Loucy (cell line): ENCODE results near the gene FAM43B.

ENCODE experiments used
- H2AFZ ChIP-seq: fragments of 200-600 bp; sonication (generic); 2 replicates; pipeline ENCODE4 v1.6.0; 2016; ENCODE audit warnings: antibody characterized with exemption, mild to moderate bottlenecking, low read length, moderate library complexity
- H3F3A ChIP-seq: fragments of 200-600 bp; 2 replicates; pipeline ENCODE4 v1.6.0; 2016; ENCODE audit warnings: antibody characterized with exemption, low read depth, mild to moderate bottlenecking
- H3K27me3 ChIP-seq: fragments of 200-600 bp; sonication (generic); 2 replicates; pipeline ENCODE4 v1.6.1; 2014; ENCODE audit warnings: low read length, mild to moderate bottlenecking; ENCODE audit not compliant: insufficient read depth, poor library complexity, severe bottlenecking
- H3K36me3 ChIP-seq: fragments of 200-600 bp; sonication (generic); 2 replicates; pipeline ENCODE4 v1.6.1; 2016; ENCODE audit warnings: low read length; ENCODE audit not compliant: insufficient read depth
- H3K4me1 ChIP-seq: fragments of 200-600 bp; sonication (generic); 2 replicates; pipeline ENCODE4 v1.5.1; 2014; ENCODE audit warnings: low read length, mild to moderate bottlenecking; ENCODE audit not compliant: insufficient read depth, poor library complexity, severe bottlenecking
- H3K4me2 ChIP-seq: fragments of 200-600 bp; sonication (generic); 2 replicates; pipeline ENCODE4 v1.6.0; 2014; ENCODE audit warnings: antibody characterized with exemption, low read length, low read depth, mild to moderate bottlenecking; ENCODE audit not compliant: poor library complexity, severe bottlenecking
- H3K4me3 ChIP-seq: fragments of 200-600 bp; sonication (generic); 2 replicates; pipeline ENCODE4 v1.5.1; 2014; ENCODE audit warnings: low read length, mild to moderate bottlenecking, mixed read lengths; ENCODE audit not compliant: poor library complexity, severe bottlenecking
- H3K79me2 ChIP-seq: fragments of 200-600 bp; sonication (generic); 2 replicates; pipeline ENCODE4 v1.6.1; 2014; ENCODE audit warnings: low read length; ENCODE audit not compliant: insufficient read depth
- H3K9ac ChIP-seq: fragments of 200-600 bp; sonication (generic); 2 replicates; pipeline ENCODE4 v1.6.0; 2014; ENCODE audit warnings: mild to moderate bottlenecking, low read depth, low read length, moderate library complexity; ENCODE audit not compliant: poor library complexity, severe bottlenecking
- H3K9me2 ChIP-seq: fragments of 200-600 bp; sonication (generic); replicated peaks from 2 replicates; pipeline ENCODE4 v1.6.1; 2016; ENCODE audit warnings: low read depth, low read length, mixed read lengths
- H3K9me3 ChIP-seq: fragments of 200-600 bp; sonication (generic); 2 replicates; pipeline ENCODE4 v1.6.1; 2014; ENCODE audit warnings: mild to moderate bottlenecking, antibody characterized with exemption, low read length, low read depth; ENCODE audit not compliant: insufficient read depth
- H4K20me1 ChIP-seq: fragments of 200-600 bp; sonication (generic); 2 replicates; pipeline ENCODE4 v1.6.0; 2014; ENCODE audit warnings: antibody characterized with exemption, low read length, mild to moderate bottlenecking; ENCODE audit not compliant: insufficient read depth, poor library complexity, severe bottlenecking
- CTCF ChIP-seq: fragments of 200-600 bp; sonication (generic); conservative IDR thresholded peaks from 2 replicates; pipeline ENCODE4 v1.5.1; 2014; ENCODE audit warnings: mild to moderate bottlenecking, antibody characterized with exemption, low read length
- EZH2phosphoT487 ChIP-seq: fragments of 200-600 bp; IDR thresholded peaks from 2 replicates; pipeline ENCODE4 v1.6.1; 2018; ENCODE audit warnings: antibody characterized with exemption, mild to moderate bottlenecking, moderate library complexity, borderline replicate concordance

FAM43B gene

GRCh38 chr1:20534659-20535417, 17.5 kb upstream of the FAM43B start:
- Histone ChIP-seq H3K27me3 (no peaks in the 10 kb centered on the region), H3K9me3 (no peaks in the 10 kb centered on the region), H3K36me3 (no peaks in the 10 kb centered on the region), H3K4me3 (no peak overlapping the region), H2AFZ (no peak overlapping the region), H3K4me1 (no peaks in the 10 kb centered on the region), H3F3A (no peaks in the 10 kb centered on the region), H3K9ac (no peak overlapping the region), H4K20me1 (no peaks in the 10 kb centered on the region), H3K79me2 (no peaks in the 10 kb centered on the region), H3K9me2 (no peaks in the 10 kb centered on the region), H3K4me2 (no peak overlapping the region)
- TF ChIP-seq EZH2phosphoT487 (no peak), CTCF (no peak)

GRCh38 chr1:20538227-20538626, 14.1 kb upstream of the FAM43B start:
- Histone ChIP-seq H3K4me3 (no peak overlapping the region), H3K27me3 (peaks cover 9% of the 10 kb centered on the region), H3K36me3 (no peaks in the 10 kb centered on the region), H4K20me1 (no peaks in the 10 kb centered on the region), H3K9me3 (no peaks in the 10 kb centered on the region), H3F3A (no peaks in the 10 kb centered on the region), H2AFZ (no peak overlapping the region), H3K9ac (no peak overlapping the region), H3K4me1 (no peaks in the 10 kb centered on the region), H3K9me2 (no peaks in the 10 kb centered on the region), H3K4me2 (no peak overlapping the region), H3K79me2 (no peaks in the 10 kb centered on the region)
- TF ChIP-seq EZH2phosphoT487 (no peak), CTCF (no peak)

GRCh38 chr1:20538760-20539551, 13.4 kb upstream of the FAM43B start:
- Histone ChIP-seq H3K4me1 (no peaks in the 10 kb centered on the region), H2AFZ (no peak overlapping the region), H3K9me3 (no peaks in the 10 kb centered on the region), H3F3A (no peaks in the 10 kb centered on the region), H3K4me3 (no peak overlapping the region), H3K9me2 (no peaks in the 10 kb centered on the region), H3K4me2 (no peak overlapping the region), H4K20me1 (no peaks in the 10 kb centered on the region), H3K36me3 (no peaks in the 10 kb centered on the region), H3K79me2 (no peaks in the 10 kb centered on the region), H3K9ac (no peak overlapping the region), H3K27me3 (peaks cover 9% of the 10 kb centered on the region)
- TF ChIP-seq EZH2phosphoT487, result no peak
- TF ChIP-seq CTCF, result no peak
